GM19467 (cell line): ENCODE data around the gene CES4A.
"Not testable (repeated sequence)": the region's sequence is repeated elsewhere in the genome, so short reads cannot be mapped to it uniquely, and the experiment has no call there.

ENCODE experiments used
- ATAC-seq: cut with Tn5 transposase; IDR thresholded peaks from one replicate; pipeline ENCODE4 v1.9.1; 2021; ENCODE audit warnings: mild to moderate bottlenecking, moderate library complexity; ENCODE audit not compliant: unreplicated experiment

The CES4A gene

DNA sequence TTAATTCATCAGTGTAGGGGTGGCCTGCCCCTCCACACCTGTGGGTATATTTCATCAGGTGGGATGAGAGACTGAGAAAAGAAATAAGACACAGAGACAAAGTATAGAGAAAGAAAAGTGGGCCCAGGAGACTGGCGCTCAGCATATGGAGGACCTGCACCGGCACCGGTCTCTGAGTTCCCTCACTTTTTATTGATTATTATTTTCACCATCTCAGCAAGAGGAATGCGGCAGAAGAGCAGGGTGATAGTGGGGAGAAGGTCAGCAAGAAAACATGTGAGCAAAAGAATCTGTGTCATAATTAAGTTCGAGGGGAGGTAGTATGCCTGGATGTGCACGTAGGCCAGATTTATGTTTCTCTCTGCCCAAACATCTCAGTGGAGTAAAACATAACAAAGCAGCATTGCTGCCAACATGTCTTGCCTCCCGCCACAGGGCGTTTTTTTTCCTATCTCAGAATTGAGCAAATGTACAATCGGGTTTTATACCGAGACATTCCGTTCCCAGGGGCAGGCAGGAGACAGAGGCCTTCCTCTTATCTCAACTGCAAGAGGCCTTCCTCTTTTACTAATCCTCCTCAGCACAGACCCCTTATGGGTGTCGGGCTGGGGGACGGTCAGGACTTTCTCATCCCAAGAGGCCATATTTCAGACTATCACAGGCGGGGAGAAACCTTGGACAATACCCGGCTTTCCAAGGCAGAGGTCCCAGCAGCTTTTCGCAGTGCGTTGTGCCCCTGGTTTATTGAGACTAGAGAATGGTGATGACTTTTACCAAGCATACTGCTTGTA, 32.8 kb upstream of the CES4A start:
- ATAC-seq = not testable (repeated sequence)

DNA sequence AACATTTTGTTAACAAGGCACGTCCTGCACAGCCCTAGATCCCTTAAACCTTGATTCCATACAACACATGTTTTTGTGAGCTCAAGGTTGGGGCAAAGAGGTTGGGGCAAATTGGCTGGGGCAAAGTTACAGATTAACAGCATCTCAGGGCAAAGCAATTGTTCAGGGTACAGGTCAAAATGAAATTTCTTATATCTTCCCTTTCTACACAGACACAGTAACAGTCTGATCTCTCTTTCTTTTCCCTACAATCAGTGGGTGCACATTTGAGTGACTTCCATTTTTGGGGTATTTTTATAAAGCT, 32.3 kb upstream of the CES4A start:
- not testable (repeated sequence) for ATAC-seq

DNA sequence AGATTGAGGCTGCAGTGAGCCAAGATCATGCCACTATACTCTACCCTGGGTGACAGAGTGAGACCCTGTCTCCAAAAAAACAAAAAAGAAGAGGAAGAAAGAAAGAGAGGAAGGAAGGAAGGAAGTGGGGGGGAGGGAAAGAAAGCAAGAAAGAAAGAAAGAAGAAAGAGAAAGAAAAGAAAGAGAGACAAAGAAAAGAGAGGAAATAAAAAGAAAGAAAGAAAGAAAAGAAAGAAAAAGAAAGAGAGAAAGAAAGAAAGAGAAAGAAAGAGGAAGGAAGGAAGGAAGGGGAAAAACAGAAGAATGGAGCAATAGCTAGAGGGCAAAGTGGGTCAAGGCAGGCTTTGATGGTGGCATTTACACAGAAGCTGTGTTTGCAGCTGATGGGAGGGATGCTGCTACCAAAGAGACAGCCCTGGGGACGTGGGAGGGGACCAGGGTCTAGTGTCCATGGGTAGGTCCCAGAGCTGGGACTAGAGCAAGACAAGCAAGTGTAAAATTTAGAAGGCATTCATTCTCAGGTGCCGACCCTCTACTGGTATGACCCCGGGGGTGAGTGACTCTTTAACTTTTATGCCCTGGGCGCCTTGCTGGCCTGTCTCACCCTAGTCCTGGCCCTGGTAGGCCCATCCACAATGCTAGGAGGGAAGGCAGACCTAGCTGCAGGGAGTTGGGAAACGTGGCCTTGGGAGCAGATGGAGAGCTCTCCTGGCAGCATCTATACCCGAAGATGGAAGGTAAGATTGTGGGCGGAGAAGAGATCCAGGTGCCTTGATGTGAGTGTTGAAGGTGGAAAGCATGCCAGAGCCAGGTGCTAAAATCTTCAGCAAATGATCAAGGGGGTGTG, 29.3 kb upstream of the CES4A start:
- no peak for ATAC-seq

DNA sequence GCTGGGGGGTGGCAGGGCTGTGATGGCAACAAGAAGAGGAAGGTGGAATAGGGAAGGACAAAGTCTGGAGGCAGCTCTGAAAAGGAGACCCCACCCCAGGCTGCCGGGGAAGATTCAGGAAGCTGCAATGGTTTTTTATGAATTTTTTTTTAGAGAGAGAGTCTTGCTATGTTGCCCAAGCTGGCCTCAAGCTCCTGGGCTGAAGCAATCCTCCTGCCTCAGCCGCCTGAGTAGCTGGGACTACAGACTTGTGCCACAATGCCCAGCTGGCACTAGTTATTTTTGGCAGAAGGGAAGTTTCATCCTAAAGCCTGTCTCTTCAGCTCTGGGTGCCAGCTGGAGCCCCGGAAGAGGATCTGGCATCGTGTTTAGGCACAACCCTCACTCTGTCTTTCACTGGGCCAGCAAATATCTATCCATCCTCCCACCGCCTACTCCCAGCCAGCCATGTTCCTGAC, 28.7 kb upstream of the CES4A start:
- no peak for ATAC-seq

DNA sequence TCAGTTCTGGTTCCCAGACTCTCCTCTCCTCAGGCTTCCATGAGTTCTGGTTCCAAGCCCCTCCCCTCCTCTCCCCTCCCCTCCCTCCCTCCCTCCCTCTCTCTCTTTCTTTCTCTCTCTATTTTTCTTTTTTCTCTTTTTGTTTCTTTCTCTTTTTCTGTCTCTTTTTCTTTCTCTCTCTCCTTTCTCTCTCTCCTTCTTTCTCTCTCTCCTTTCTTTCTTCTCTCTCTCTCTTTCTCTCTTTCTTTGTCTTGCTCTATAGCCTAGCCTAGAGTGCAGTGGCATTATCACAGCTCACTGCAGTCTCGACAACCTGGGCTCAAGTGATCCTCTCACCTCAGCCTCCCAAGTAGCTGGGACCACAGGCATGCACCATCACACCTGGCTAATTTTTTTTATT, 28.1 kb upstream of the CES4A start:
- no peak for ATAC-seq

DNA sequence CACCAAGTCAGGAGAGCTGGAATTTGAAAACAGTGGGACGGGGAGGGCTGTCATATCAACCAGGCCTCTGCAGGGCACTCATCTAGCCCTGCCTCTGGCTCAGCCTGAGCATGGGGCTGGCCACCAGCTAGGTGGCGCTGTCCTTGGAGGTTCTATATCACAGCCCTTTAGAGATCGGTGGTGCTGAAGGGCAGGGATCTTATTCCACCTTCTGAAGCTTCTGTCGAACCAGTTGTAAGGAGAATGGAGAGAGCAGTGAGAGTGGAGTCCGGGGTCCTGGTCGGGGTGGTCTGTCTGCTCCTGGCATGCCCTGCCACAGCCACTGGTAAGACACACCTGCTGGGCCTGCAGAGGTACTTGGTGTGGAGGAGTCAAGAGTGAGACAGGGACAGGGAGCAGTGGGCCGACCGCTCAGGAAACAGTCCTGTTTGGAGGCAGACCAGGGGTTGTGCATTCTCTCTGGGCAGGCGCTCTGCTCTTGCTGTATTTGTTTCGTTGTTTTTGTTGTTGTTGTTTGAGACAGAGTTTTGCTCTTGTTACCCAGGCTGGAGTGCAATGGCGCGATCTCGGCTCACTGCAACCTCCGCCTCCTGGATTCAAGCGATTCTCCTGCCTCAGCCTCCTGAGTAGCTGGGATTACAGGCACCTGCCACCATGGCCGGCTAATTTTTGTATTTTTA, 27.2 kb upstream of the CES4A start, which contains the start of gene CES3:
Gene CES3 (plus strand): TSS at position 202 of the 680 bp plus-strand sequence. CDS start 42 bp downstream, at position 244.
- peak; percentile 63 for ATAC-seq

DNA sequence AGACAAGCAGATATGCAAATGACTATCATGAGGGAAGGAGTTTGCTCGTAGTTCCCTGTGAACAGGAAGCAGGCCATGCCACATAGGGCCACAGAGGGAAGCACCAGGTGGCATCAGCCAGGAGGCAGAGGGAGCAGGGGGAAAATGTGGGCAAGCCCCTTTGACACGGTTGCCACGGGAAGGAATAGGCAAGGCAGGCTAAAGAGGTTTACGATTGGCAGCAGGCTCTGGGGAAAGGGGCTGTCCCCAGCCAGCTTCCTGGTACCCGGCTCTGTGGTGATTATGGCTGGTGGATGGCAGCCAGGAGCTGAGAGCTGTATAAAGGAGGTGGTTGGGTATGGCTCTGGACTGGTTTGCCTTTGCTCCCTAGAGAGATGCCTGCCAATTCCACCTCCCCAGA, 26.5 kb upstream of the CES4A start:
- ATAC-seq = no peak

DNA sequence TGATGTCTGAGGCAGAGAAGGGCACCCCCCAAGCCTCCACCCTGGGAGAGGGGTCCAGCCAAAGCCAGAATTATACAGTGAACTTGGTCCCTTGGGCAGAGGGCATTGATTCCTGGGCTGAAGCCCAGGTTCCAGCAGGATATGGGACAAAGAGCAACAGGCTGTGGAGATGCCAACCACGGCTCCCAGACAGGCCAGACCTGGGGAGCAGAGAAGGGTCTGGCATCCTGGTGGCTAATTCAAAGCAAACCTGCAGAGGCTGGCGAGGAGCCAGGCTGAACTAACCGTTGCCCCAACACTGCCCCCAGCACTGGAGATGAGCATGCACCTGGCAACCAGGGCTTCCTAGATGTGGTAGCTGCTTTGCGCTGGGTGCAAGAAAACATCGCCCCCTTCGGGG, 24.3 kb upstream of the CES4A start:
- no peak for ATAC-seq

DNA sequence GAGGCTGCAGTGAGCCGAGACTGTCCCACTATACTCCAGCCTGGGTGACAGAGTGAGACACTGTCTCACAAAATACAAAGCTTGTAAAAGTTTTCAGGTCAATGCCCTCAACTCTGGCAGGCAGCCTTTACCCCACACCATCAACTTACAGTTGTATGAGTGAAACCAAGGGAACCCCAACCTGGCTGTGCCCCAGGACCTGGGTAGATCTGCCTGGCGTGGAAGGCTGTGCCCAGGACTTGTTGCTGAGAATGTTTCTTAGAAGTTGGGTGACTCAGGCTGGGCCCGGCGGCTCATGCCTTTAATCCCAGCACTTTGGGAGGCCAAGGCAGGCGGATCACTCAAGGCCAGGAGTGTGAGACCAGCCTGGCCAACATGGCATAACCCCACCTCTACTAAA, 19.5 kb upstream of the CES4A start:
- no peak for ATAC-seq

DNA sequence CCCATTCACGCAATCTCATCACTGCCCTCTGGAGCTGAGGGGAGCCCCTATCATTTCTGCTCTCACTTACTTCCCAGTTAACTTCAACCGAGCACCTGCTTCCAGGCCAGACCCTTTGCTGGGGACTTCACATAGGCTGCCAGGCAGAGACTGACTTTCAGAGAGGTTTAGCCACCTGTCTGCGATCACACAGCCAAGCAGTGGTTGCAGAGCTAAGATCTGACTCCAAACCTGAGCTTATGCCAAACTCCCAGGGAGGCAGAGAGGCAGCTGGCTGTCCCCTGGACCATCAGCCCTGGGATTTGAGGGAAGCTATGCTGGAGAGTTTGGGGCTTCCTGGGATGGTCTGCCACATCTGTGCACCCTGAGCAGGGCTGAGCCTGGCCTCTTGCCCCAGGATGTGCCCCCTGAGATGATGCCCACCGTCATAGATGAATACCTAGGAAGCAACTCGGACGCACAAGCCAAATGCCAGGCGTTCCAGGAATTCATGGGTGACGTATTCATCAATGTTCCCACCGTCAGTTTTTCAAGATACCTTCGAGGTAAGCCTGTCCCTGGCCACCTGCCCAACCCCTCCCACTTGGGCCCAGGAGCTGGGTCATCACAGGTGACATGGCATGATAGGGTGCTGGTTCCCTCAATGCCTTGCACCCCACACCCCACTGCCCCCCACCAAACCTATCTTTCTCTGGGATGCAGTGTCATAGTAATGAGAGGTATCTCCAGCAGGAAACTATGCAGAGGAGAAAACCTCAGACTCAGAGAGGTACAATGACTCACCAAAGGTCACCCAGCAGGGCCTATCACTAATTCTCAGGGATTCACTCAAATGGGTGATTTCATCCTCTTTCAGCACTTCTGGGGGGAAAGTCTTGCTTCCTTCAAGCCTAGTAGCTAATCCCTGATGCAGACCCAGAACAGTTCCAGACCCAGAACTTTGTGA, 17.3 kb upstream of the CES4A start:
- ATAC-seq = no peak

DNA sequence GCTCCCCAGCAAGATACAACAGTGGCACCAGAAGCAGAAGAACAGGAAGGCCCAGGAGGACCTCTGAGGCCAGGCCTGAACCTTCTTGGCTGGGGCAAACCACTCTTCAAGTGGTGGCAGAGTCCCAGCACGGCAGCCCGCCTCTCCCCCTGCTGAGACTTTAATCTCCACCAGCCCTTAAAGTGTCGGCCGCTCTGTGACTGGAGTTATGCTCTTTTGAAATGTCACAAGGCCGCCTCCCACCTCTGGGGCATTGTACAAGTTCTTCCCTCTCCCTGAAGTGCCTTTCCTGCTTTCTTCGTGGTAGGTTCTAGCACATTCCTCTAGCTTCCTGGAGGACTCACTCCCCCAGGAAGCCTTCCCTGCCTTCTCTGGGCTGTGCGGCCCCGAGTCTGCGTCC, 15.4 kb upstream of the CES4A start:
- ATAC-seq = no peak

DNA sequence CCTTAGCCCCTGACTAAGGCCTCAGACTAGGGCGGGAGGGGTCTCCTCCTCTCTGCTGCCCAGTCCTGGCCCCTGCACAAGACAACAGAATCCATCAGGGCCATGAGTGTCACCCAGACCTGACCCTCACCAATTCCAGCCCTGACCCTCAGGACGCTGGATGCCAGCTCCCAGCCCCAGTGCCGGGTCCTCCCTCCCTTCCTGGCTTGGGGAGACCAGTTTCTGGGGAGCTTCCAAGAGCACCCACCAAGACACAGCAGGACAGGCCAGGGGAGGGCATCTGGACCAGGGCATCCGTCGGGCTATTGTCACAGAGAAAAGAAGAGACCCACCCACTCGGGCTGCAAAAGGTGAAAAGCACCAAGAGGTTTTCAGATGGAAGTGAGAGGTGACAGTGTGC, 14.7 kb upstream of the CES4A start:
- ATAC-seq = no peak

DNA sequence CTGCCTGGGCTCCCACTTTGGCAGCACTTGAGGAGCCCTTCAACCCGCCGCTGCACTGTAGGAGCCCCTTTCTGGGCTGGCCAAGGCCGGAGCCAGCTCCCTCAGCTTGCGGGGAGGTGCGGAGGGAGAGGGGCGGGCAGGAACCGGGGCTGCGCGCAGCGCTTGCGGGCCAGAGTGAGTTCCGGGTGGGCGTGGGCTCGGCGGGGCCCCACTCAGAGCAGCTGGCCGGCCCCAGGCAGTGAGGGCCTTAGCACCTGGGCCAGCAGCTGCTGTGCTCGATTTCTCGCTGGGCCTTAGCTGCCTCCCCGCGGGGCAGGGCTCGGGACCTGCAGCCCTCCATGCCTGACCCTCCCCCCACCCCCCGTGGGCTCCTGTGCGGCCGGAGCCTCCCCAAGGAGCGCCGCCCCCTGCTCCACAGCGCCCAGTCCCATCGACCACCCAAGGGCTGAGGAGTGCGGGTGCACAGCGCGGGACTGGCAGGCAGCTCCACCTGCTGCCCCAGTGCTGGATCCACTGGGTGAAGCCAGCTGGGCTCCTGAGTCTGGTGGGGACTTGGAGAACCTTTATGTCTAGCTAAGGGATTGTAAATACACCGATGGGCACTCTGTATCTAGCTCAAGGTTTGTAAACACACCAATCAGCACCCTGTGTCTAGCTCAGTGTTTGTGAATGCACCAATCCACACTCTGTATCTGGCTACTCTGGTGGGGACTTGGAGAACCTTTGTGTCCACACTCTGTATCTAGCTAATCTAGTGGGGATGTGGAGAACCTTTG, 14.0 kb upstream of the CES4A start:
- not testable (repeated sequence) for ATAC-seq

DNA sequence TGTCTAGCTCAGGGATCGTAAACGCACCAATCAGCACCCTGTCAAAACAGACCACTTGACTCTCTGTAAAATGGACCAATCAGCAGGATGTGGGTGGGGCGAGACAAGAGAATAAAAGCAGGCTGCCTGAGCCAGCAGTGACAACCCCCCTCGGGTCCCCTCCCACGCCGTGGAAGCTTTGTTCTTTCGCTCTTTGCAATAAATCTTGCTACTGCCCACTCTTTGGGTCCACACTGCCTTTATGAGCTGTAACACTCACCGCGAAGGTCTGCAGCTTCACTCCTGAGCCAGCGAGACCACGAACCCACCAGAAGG, 13.5 kb upstream of the CES4A start:
- not testable (repeated sequence) for ATAC-seq

DNA sequence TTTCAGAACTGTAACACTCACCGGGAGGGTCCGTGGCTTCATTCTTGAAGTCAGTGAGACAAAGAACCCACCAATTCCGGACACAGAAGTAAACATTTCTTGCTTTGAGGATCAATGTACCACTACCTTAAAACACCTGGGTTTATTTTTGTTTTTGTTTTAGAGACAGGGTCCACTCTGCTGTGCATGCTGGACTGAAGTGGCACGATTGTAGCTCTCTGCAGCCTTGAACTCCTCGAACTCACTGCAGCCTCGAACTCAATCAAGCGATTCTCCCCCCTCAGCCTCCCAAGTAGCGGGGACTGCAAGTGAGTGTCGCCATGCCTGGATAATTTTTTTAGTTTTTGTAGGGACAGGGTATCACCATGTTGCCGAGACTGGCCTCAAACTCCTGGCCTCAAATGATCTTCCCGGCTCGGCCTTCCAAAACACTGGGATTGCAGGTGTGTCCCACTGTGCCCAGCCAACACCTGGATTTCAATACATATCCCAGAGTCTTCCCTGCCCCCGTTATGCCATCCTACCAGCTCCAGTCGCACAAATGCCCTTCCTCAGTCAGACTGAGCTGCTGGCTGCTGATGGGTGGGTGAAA, 13.0 kb upstream of the CES4A start:
- ATAC-seq = no peak

DNA sequence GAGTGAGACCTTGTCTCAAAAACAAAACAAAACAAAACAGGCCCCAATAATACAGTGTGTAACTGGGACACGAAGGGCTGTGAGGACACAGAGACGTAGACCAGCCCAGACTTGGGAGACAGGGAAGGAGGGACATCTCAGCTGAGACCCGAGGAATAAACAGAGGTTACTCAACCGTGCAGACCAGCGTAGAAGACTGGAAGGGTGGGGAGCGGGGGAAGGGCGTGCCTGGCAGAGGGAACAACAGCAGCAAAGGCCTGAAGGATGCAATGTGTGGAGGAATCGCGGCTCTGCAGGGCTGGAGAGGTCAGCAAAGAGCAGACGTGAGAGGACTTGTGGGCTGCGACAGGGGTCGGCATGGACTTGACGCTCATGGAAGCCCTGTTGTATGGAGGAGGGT, 11.6 kb upstream of the CES4A start:
- no peak for ATAC-seq

DNA sequence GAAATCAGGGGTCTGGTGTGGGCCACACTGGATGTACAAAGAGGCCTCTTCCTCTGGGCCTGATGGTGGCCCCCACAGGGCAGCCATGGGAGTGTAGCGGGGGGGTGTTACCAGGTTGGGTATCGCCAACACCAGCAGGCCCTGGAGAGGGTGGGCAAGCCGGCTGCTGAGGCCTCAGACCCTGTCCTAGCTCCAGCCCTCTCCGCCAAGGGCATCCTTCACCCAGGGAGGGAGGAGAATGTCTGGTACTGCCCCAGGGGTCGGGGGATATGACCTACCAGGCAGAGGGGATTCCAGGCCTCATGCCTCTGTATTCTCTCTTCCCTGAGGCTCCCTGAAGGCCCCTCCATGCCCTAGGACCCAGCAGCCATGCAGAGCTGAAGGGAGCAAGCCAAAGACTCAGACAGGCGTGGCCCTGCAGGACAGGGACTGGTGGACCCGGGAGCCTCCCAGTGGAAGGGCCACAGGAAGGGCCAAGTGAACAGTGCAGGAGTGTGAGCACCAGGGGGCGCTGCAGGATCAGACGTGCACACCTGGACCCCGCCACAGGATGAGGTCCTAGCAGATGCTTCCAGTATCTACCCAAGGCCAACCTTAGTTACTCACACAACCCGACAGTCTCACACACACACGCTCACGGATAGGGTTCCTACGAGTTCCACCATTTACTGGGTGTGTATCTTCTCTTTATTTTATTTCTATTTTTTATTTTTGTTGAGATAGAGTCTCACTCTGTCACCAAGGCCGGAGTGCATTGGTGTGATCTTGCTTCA, 10.9 kb upstream of the CES4A start:
- peak; percentile 64 for ATAC-seq

DNA sequence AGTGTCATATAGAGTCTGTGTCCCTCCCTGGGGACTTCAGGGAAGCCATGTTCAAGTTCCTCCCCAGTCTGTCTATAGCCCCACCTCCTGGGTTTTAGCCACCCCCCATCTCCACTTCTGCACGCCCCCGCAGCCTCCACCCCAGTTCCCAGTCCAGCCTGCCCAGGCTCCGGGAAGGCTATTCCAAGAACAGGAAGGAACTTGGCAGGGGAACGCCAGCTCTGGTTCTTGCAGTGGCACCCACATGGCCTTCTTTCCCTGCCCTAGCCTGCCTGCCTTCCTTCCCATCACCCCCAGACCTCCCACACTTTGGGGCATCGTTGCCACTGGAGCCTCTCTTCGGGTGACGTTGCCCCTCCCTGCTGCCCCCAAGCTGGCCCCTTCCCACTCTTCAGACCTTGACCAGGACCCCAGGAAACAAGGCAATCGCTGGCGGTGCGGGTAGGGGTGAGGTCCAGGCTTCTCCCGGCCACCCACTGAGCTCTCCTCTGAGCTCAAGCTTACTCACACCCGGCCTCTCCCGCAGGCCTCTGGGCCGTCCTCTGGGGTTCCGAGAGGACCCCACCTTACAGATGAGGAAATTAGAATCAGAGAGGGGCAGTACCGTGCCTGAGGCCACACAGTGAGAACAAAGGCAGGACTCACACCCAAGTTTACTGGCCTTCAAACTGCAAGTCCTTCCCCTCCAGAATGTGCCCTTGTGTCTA, 9.2 kb upstream of the CES4A start:
- ATAC-seq = no peak
